HepG2 (cell line): Measurements from ENCODE around the gene SH3BGR. TPM values are rescaled to one million over a fixed set of nuclear protein-coding genes. Genes with fewer than 3 reads are reported as not detected.

Experiments used
- ATAC-seq: fragments of 200-7000 bp; cut with Tn5 transposase; 3 replicates; pipeline ENCODE4 v1.9.1; 2020; ENCODE audit warnings: mild to moderate bottlenecking, moderate library complexity
- BruUV-seq: library from RNA; stranded (reverse); fragments of 400-500 nt; replicated peaks from 2 replicates; lab custom pipeline; 2021; lab: Mats Ljungman, UMichigan
- CTCF ChIA-PET: fragments of 300-600 bp; formaldehyde crosslinking; extraction: SDS; loops from one replicate; lab custom pipeline; 2021; ENCODE audit warnings: low total read pairs, inconsistent platforms, low intra/inter-chr PET ratio; lab: Yijun Ruan, JAX
- POLR2A ChIA-PET: fragments of 350-600 bp; sonication (Branson Sonifier 250); formaldehyde crosslinking; loops from one replicate; lab custom pipeline; 2020; ENCODE audit warnings: antibody characterized with exemption, inconsistent platforms; lab: Yijun Ruan, JAX
- DNase-seq: peaks from one replicate; pipeline ENCODE4 v3.0.0-alpha.2; 2015; ENCODE audit warnings: low spot score
- FAIRE-seq: peaks from 3 replicates; lab custom pipeline; 2011; peaks lifted over from hg19 to GRCh38; lab: Jason Lieb, UNC
- H2AFZ ChIP-seq: one replicate; pipeline ENCODE4 v1.6.1; 2011; ENCODE audit warnings: low read length, inconsistent platforms
- H3K27ac ChIP-seq: fragments of 300-600 bp; 3 replicates; pipeline ENCODE4 v1.8.0; 2011; ENCODE audit warnings: mixed run types, mild to moderate bottlenecking, mixed read lengths, low read length, inconsistent platforms; ENCODE audit not compliant: insufficient read depth; ENCODE audit errors: extremely low read length
- H3K27me3 ChIP-seq, 2 experiments: fragments of 200-600 bp in 1 of 2; 2 replicates in 1 of 2; 3 replicates in 1 of 2; pipeline versions ENCODE4 v1.6.0 to v1.8.0; 2011; ENCODE audit warnings: low read length in 2 of 2, mild to moderate bottlenecking in 2 of 2, moderate library complexity in 2 of 2, inconsistent platforms in 1 of 2; ENCODE audit not compliant: insufficient read depth in 2 of 2, control insufficient read depth in 1 of 2
- H3K36me3 ChIP-seq, 2 experiments: fragments of 200-600 bp in 1 of 2; replicated peaks in 1 of 2; 2 replicates in 1 of 2; 3 replicates in 1 of 2; pipeline versions ENCODE4 v1.5.1 to v1.8.0; 2011; ENCODE audit warnings: low read length in 2 of 2, inconsistent platforms in 1 of 2; ENCODE audit not compliant: insufficient read depth in 2 of 2, control insufficient read depth in 1 of 2
- H3K4me1 ChIP-seq: 2 replicates; pipeline ENCODE4 v1.5.1; 2012; ENCODE audit warnings: low read length, inconsistent platforms; ENCODE audit not compliant: insufficient read depth
- H3K4me2 ChIP-seq: 2 replicates; pipeline ENCODE4 v1.6.0; 2011; ENCODE audit warnings: low read depth, low read length, inconsistent platforms
- H3K4me3 ChIP-seq, 3 experiments: fragments of 200-600 bp in 1 of 3; sonication (generic), shearing (Covaris generic) in 1 of 3; replicated peaks in 1 of 3; 2 replicates each; pipeline ENCODE4 v1.5.1; 2011 to 2016; ENCODE audit warnings: low read length in 3 of 3, inconsistent platforms in 2 of 3, low read depth in 2 of 3, mild to moderate bottlenecking in 2 of 3, control low read depth in 1 of 3, mixed read lengths in 1 of 3; ENCODE audit not compliant: insufficient read depth in 1 of 3
- H3K79me2 ChIP-seq: one replicate; pipeline ENCODE4 v1.6.1; 2011; ENCODE audit warnings: low read length, inconsistent platforms; ENCODE audit not compliant: insufficient read depth
- H3K9ac ChIP-seq: 2 replicates; pipeline ENCODE4 v1.6.0; 2011; ENCODE audit warnings: mild to moderate bottlenecking, low read depth, low read length, inconsistent platforms; ENCODE audit not compliant: insufficient read depth
- H3K9me3 ChIP-seq: 2 replicates; pipeline ENCODE4 v1.5.1; 2012; ENCODE audit warnings: mild to moderate bottlenecking, low read length
- H4K20me1 ChIP-seq: 2 replicates; pipeline ENCODE4 v1.6.0; 2011; ENCODE audit warnings: inconsistent platforms, mild to moderate bottlenecking, low read length, moderate library complexity; ENCODE audit not compliant: insufficient read depth
- BRD4 ChIP-seq: sonication (generic); formaldehyde crosslinking; IDR thresholded peaks from 2 replicates; pipeline ENCODE4 v1.4.0; 2020; ENCODE audit warnings: missing genetic modification reagents
- CEBPB ChIP-seq: IDR thresholded peaks from 2 replicates; pipeline ENCODE4 v1.6.1; 2011; ENCODE audit warnings: low read depth, low read length, improper control_type of control experiment, borderline replicate concordance
- IKZF1 ChIP-seq: fragments of 450-650 bp; IDR thresholded peaks from 2 replicates; pipeline ENCODE4 v1.7.1; 2016
- NCOR1 ChIP-seq: fragments of 200-600 bp; sonication (generic); IDR thresholded peaks from 2 replicates; pipeline ENCODE4 v1.7.0; 2017; ENCODE audit warnings: antibody characterized with exemption, low read length, borderline replicate concordance
- PHB2 ChIP-seq: fragments of 450-650 bp; IDR thresholded peaks from 2 replicates; pipeline ENCODE4 v1.6.1; 2018; ENCODE audit not compliant: partially characterized antibody
- POLR2AphosphoS5 ChIP-seq: IDR thresholded peaks from 2 replicates; pipeline ENCODE4 v1.6.1; 2012; ENCODE audit warnings: low read depth, low read length
- ZNF275 ChIP-seq: sonication (generic); formaldehyde crosslinking; IDR thresholded peaks from 2 replicates; pipeline ENCODE4 v1.8.0; 2022; ENCODE audit warnings: missing genetic modification reagents, mild to moderate bottlenecking, inconsistent platforms, borderline replicate concordance
- ZNF292 ChIP-seq: sonication (generic); formaldehyde crosslinking; IDR thresholded peaks from 2 replicates; pipeline ENCODE4 v1.8.1; 2022; ENCODE audit warnings: mild to moderate bottlenecking, low read depth, missing genetic modification reagents, borderline replicate concordance
- ZNF333 ChIP-seq: sonication (generic); formaldehyde crosslinking; IDR thresholded peaks from 2 replicates; pipeline ENCODE4 v1.4.0; 2020; ENCODE audit warnings: mild to moderate bottlenecking, missing genetic modification reagents, borderline replicate concordance
- ZNF598 ChIP-seq: sonication (generic); formaldehyde crosslinking; IDR thresholded peaks from 2 replicates; pipeline ENCODE4 v1.5.1; 2020; ENCODE audit warnings: mild to moderate bottlenecking, missing genetic modification reagents, borderline replicate concordance
- ZNF724P ChIP-seq: sonication (generic); formaldehyde crosslinking; IDR thresholded peaks from 2 replicates; pipeline ENCODE4 v1.8.0; 2022; ENCODE audit warnings: missing genetic modification reagents, borderline replicate concordance
- ZNF775 ChIP-seq: sonication (generic); formaldehyde crosslinking; IDR thresholded peaks from 2 replicates; pipeline ENCODE4 v1.4.0; 2020; ENCODE audit warnings: missing genetic modification reagents, mild to moderate bottlenecking, moderate library complexity, borderline replicate concordance
- WGBS: methylation state at CpG from one replicate; pipeline ENCODE4 v1.1.6; 2017; ENCODE audit warnings: low lambda C conversion rate; 5-methylcytosine and 5-hydroxymethylcytosine counted together
- in situ Hi-C: cut with HindIII; loops from 2 replicates; pipeline ENCODE4 v1.10.0; 2017; ENCODE audit warnings: low pct_unique_long_range_greater_than_20kb; ENCODE audit not compliant: extremely low pct_ligation_motif_present
- intact Hi-C: fragments of 100-400 bp; cut with micrococcal nuclease; formaldehyde crosslinking; loops from one replicate; pipeline ENCODE4 v1.10.0; 2022; ENCODE audit not compliant: unreplicated experiment
- polyA plus RNA-seq, 8 experiments: library from polyadenylated mRNA; depleted of rRNA in 3 of 8; stranded (reverse) in 7 of 8; unstranded in 1 of 8; fragments of >200 nt; fragmentation: Illumina TruSeq in 4 of 8; extraction: Trizol in 4 of 8; gene quantifications; 2 replicates each; pipeline versions ENCODE4 v1.2.1 to v1.2.3, GENCODE V29; 2011 to 2016; ENCODE audit warnings: low read depth in 4 of 8, missing spikeins in 1 of 8, mixed read lengths in 1 of 8; ENCODE audit not compliant: insufficient read depth in 1 of 8
- total RNA-seq, 5 experiments: library from RNA; depleted of rRNA; stranded (reverse); fragments of >200 nt; fragmentation: Illumina TruSeq; extraction: Trizol; gene quantifications; 2 replicates each; pipeline ENCODE4 v1.2.3, GENCODE V29; 2016; ENCODE audit warnings: low read depth in 1 of 5
- TF ChIP-seq, protein P1 (sequence below): sonication (generic); formaldehyde crosslinking; IDR thresholded peaks from 2 replicates; pipeline ENCODE4 v1.8.0; 2022; ENCODE audit warnings: missing genetic modification reagents, low read depth, mild to moderate bottlenecking, borderline replicate concordance
- TF ChIP-seq, protein P2 (sequence below): fragments of 450-650 bp; IDR thresholded peaks from 2 replicates; pipeline ENCODE4 v1.6.1; 2016

SH3BGR gene
- total and polyA plus RNA-seq, 2 of the 13 experiments (the other 11 are each of a cell fraction or from before 2014, with no cell fraction given), result 0.48 TPM; not detected in 1

- TF ChIP-seq BRD4 (no peak), CEBPB (peak; percentile 14; the same call in 1 of the 2 replicates)
- H3K4me3 ChIP-seq, result no peak overlapping the region
- no peak overlapping the region for H3K4me2 ChIP-seq
- FAIRE-seq (no peak), ATAC-seq (no peak), DNase-seq (no peak)
- CTCF ChIA-PET, result no interaction called here
- no peaks in the 10 kb centered on the region for H3K9me3 ChIP-seq
- H3K79me2 ChIP-seq, result no peaks in the 10 kb centered on the region
- no peaks in the 10 kb centered on the region for H3K4me1 ChIP-seq
- no peaks in the 10 kb centered on the region for H3K27me3 ChIP-seq
- no peaks in the 10 kb centered on the region for H4K20me1 ChIP-seq
- no peak overlapping the region for H3K27ac ChIP-seq
- WGBS, result 91% methylated on average over 1 of the region's 2 CpGs
- H3K36me3 ChIP-seq, result no peaks in the 10 kb centered on the region
- no peak overlapping the region for H3K9ac ChIP-seq
- no TSS peak for BruUV-seq
- POLR2A ChIA-PET, result no interaction called here
- intact Hi-C loops, result no loop called here
- in situ Hi-C loops, result no loop called here
- no peak overlapping the region for H2AFZ ChIP-seq
Observed at GRCh38 chr21:39429445-39429844, 22.3 kb upstream of the SH3BGR start.

DNA sequence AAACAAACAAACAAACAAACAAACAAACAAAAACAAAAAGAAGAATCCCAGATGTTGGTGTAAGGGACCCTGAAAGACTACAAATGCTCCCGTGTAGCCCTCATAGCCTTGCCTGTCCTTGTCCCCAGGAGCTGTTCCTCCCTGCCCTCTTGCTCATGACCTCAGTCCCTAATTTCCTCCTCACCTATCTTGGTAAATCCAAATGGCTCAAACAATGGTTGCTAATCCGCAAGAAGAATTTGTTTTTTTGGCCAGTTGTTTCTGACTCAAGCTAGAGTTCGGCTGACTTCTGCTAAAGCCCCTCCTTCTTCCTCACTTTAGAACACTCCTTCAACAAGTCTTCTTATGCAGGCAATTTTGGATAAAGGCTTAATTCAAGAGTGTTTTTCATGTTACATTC is 21.8 kb upstream of the SH3BGR start:
- no peaks in the 10 kb centered on the region for H3K4me1 ChIP-seq
- WGBS, result 90% methylated on average over 3 of the region's 3 CpGs
- H3K9ac ChIP-seq, result no peak overlapping the region
- no peak for ATAC-seq
- in situ Hi-C loops (no loop called here), intact Hi-C loops (no loop called here)
- no peaks in the 10 kb centered on the region for H3K9me3 ChIP-seq
- no TSS peak for BruUV-seq
- no peak overlapping the region for H3K4me2 ChIP-seq
- H3K27me3 ChIP-seq, result no peaks in the 10 kb centered on the region
- ChIA-PET CTCF (no interaction called here), POLR2A (no interaction called here)
- FAIRE-seq, result no peak
- no peaks in the 10 kb centered on the region for H3K36me3 ChIP-seq
- no peak for DNase-seq
- no peaks in the 10 kb centered on the region for H3K79me2 ChIP-seq
- no peak overlapping the region for H3K4me3 ChIP-seq
- no peaks in the 10 kb centered on the region for H4K20me1 ChIP-seq
- no peak overlapping the region for H2AFZ ChIP-seq
- H3K27ac ChIP-seq, result no peak overlapping the region
- TF ChIP-seq PHB2 (no peak), ZNF598 (no peak), ZNF724P (CRISPR knock-in tag) (no peak), ZNF275 (CRISPR knock-in tag) (no peak), ZNF333 (CRISPR knock-in tag) (no peak), POLR2AphosphoS5 (no peak), NCOR1 (no peak), ZNF292 (CRISPR knock-in tag) (no peak), IKZF1 (no peak), ZNF775 (CRISPR knock-in tag) (no peak)
- TF ChIP-seq, protein P1, sequence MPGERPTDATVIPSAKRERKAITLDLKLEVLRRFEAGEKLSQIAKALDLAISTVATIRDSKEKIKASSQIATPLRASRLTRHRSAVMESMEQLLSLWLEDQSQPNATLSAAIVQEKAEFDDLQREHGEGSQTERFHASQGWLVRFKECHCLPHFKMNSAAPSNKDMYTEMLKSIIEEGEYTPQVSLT (CRISPR knock-in tag), result no peak
- TF ChIP-seq, protein P2, sequence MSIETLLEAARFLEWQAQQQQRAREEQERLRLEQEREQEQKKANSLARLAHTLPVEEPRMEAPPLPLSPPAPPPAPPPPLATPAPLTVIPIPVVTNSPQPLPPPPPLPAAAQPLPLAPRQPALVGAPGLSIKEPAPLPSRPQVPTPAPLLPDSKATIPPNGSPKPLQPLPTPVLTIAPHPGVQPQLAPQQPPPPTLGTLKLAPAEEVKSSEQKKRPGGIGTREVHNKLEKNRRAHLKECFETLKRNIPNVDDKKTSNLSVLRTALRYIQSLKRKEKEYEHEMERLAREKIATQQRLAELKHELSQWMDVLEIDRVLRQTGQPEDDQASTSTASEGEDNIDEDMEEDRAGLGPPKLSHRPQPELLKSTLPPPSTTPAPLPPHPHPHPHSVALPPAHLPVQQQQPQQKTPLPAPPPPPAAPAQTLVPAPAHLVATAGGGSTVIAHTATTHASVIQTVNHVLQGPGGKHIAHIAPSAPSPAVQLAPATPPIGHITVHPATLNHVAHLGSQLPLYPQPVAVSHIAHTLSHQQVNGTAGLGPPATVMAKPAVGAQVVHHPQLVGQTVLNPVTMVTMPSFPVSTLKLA, result no peak
